Measurements from ENCODE around the gene SRP19. TPM values are rescaled to one million over a fixed set of nuclear protein-coding genes. Genes with fewer than 3 reads are reported as not detected.

The SRP19 gene
- total and polyA plus RNA-seq, 2 experiments from 2014 or later = 66.6 to 158 TPM

- Histone ChIP-seq H3K9me3 (ENCODE audit: low read depth) (no peaks in the 10 kb centered on the region), H3K9ac (no peak overlapping the region), H3K27me3 (replicated peaks; ENCODE audit: insufficient read depth) (no peaks in the 10 kb centered on the region), H3K27ac (no peak overlapping the region), H3K36me3 (ENCODE audit: low read depth) (peaks cover 69% of the 10 kb centered on the region), H3K9me2 (ENCODE audit: insufficient read depth) (no peaks in the 10 kb centered on the region), H2AFZ (no peak overlapping the region), H3K4me2 (ENCODE audit: unreplicated experiment) (no peak overlapping the region), H4K20me1 (ENCODE audit: insufficient read depth) (no peaks in the 10 kb centered on the region), H3K4me1 (ENCODE audit: insufficient read depth) (peaks cover 17% of the 10 kb centered on the region), H3K4me3 (no peak overlapping the region), H3K79me2 (ENCODE audit: insufficient read depth) (peaks cover 87% of the 10 kb centered on the region), H3F3A (ENCODE audit: insufficient read depth) (0 out of 2 replicates have a peak, but pooled peaks cover 17% of the 10 kb centered on the region)
- DNase-seq = no peak
- WGBS, 2 experiments (ENCODE audit: low coverage in 1 of 2, low lambda C conversion rate in 2 of 2, missing lambda C conversion rate in 2 of 2) = 98 to 99% methylated on average over 5 of the region's 5 CpGs
- TF ChIP-seq EZH2phosphoT487 (IDR thresholded peaks at IDR 0.05; ENCODE audit: insufficient read depth, low read depth) (no peak), EZH2 (IDR thresholded peaks at IDR 0.05; ENCODE audit: insufficient read depth, poor library complexity, severe bottlenecking) (no peak)
- in situ Hi-C loops (cut with MboI) = no loop called here
Measured at GRCh38 chr5:112867411-112867810, 6.3 kb downstream of the SRP19 start.

GRCh38 chr5:112869948-112870347, 8.9 kb downstream of the SRP19 start:
- Histone ChIP-seq H3K4me3 (no peak overlapping the region), H3K27ac (no peak overlapping the region), H2AFZ (no peak overlapping the region), H3K36me3 (ENCODE audit: low read depth) (peaks cover 52% of the 10 kb centered on the region), H3K9ac (no peak overlapping the region), H4K20me1 (ENCODE audit: insufficient read depth) (no peaks in the 10 kb centered on the region), H3K9me3 (ENCODE audit: low read depth) (no peaks in the 10 kb centered on the region), H3K79me2 (ENCODE audit: insufficient read depth) (peaks cover 81% of the 10 kb centered on the region), H3K4me2 (ENCODE audit: unreplicated experiment) (no peak overlapping the region), H3K27me3 (replicated peaks; ENCODE audit: insufficient read depth) (no peaks in the 10 kb centered on the region), H3K4me1 (ENCODE audit: insufficient read depth) (no peaks in the 10 kb centered on the region), H3K9me2 (ENCODE audit: insufficient read depth) (no peaks in the 10 kb centered on the region), H3F3A (ENCODE audit: insufficient read depth) (peaks cover 18% of the 10 kb centered on the region; the same call in 1 of the 2 replicates)
- DNase-seq = no peak
- TF ChIP-seq EZH2phosphoT487 (IDR thresholded peaks at IDR 0.05; ENCODE audit: insufficient read depth, low read depth) (no peak), EZH2 (IDR thresholded peaks at IDR 0.05; ENCODE audit: insufficient read depth, poor library complexity, severe bottlenecking) (no peak)
- 98 to 100% methylated on average over 3 of the region's 3 CpGs for WGBS, 2 experiments (ENCODE audit: low coverage in 1 of 2, low lambda C conversion rate in 2 of 2, missing lambda C conversion rate in 2 of 2)
- in situ Hi-C loops (cut with MboI) = no loop called here

GRCh38 chr5:112870966-112871365, 9.9 kb downstream of the SRP19 start:
- Histone ChIP-seq H3K27ac (no peak overlapping the region), H3K27me3 (replicated peaks; ENCODE audit: insufficient read depth) (no peaks in the 10 kb centered on the region), H3K4me2 (ENCODE audit: unreplicated experiment) (no peak overlapping the region), H3K36me3 (ENCODE audit: low read depth) (peaks cover 52% of the 10 kb centered on the region), H3K4me1 (ENCODE audit: insufficient read depth) (no peaks in the 10 kb centered on the region), H3K79me2 (ENCODE audit: insufficient read depth) (peaks cover 79% of the 10 kb centered on the region), H4K20me1 (ENCODE audit: insufficient read depth) (no peaks in the 10 kb centered on the region), H2AFZ (no peak overlapping the region), H3K9me2 (ENCODE audit: insufficient read depth) (no peaks in the 10 kb centered on the region), H3K9ac (no peak overlapping the region), H3K9me3 (ENCODE audit: low read depth) (no peaks in the 10 kb centered on the region), H3F3A (ENCODE audit: insufficient read depth) (peaks cover 22% of the 10 kb centered on the region), H3K4me3 (no peak overlapping the region)
- in situ Hi-C loops (cut with MboI) = no loop called here
- WGBS, 2 experiments (ENCODE audit: low coverage in 1 of 2, low lambda C conversion rate in 2 of 2, missing lambda C conversion rate in 2 of 2) = 75 to 77% methylated on average over 3 of the region's 3 CpGs
- DNase-seq = no peak
- TF ChIP-seq EZH2phosphoT487 (IDR thresholded peaks at IDR 0.05; ENCODE audit: insufficient read depth, low read depth) = no peak
- no peak for TF ChIP-seq EZH2 (IDR thresholded peaks at IDR 0.05; ENCODE audit: insufficient read depth, poor library complexity, severe bottlenecking)

- H3K79me2 ChIP-seq (ENCODE audit: insufficient read depth) = peaks cover 72% of the 10 kb centered on the region
- no peaks in the 10 kb centered on the region for H3K9me2 ChIP-seq (ENCODE audit: insufficient read depth)
- H4K20me1 ChIP-seq (ENCODE audit: insufficient read depth) = no peaks in the 10 kb centered on the region
- H3K27me3 ChIP-seq (replicated peaks; ENCODE audit: insufficient read depth) = no peaks in the 10 kb centered on the region
- 59 to 64% methylated on average over 2 of the region's 2 CpGs for WGBS, 2 experiments (ENCODE audit: low coverage in 1 of 2, low lambda C conversion rate in 2 of 2, missing lambda C conversion rate in 2 of 2)
- no peaks in the 10 kb centered on the region for H3K4me1 ChIP-seq (ENCODE audit: insufficient read depth)
- H3K4me2 ChIP-seq (ENCODE audit: unreplicated experiment) = no peak overlapping the region
- peaks cover 28% of the 10 kb centered on the region for H3F3A ChIP-seq (ENCODE audit: insufficient read depth)
- H3K36me3 ChIP-seq (ENCODE audit: low read depth) = peaks cover 28% of the 10 kb centered on the region
- no peak overlapping the region for H3K9ac ChIP-seq
- H3K27ac ChIP-seq = no peak overlapping the region
- no peak overlapping the region for H3K4me3 ChIP-seq
- in situ Hi-C loops (cut with MboI) = no loop called here
- TF ChIP-seq EZH2phosphoT487 (IDR thresholded peaks at IDR 0.05; ENCODE audit: insufficient read depth, low read depth) = no peak
- TF ChIP-seq EZH2 (IDR thresholded peaks at IDR 0.05; ENCODE audit: insufficient read depth, poor library complexity, severe bottlenecking) = no peak
- no peak for DNase-seq
- H3K9me3 ChIP-seq (ENCODE audit: low read depth) = no peaks in the 10 kb centered on the region
- H2AFZ ChIP-seq = no peak overlapping the region
Measured at GRCh38 chr5:112876362-112876761, 15.3 kb downstream of the SRP19 start.

- Histone ChIP-seq H3K27ac (no peak overlapping the region), H2AFZ (no peak overlapping the region), H3K79me2 (ENCODE audit: insufficient read depth) (peaks cover 64% of the 10 kb centered on the region), H3K9ac (no peak overlapping the region), H3K9me3 (ENCODE audit: low read depth) (no peaks in the 10 kb centered on the region), H3K4me3 (no peak overlapping the region), H4K20me1 (ENCODE audit: insufficient read depth) (no peaks in the 10 kb centered on the region), H3K4me2 (ENCODE audit: unreplicated experiment) (no peak overlapping the region), H3F3A (ENCODE audit: insufficient read depth) (peaks cover 33% of the 10 kb centered on the region), H3K36me3 (ENCODE audit: low read depth) (peaks cover 27% of the 10 kb centered on the region), H3K27me3 (replicated peaks; ENCODE audit: insufficient read depth) (no peaks in the 10 kb centered on the region), H3K9me2 (ENCODE audit: insufficient read depth) (no peaks in the 10 kb centered on the region), H3K4me1 (ENCODE audit: insufficient read depth) (no peaks in the 10 kb centered on the region)
- WGBS, 2 experiments (ENCODE audit: low coverage in 1 of 2, low lambda C conversion rate in 2 of 2, missing lambda C conversion rate in 2 of 2) = 70 to 75% methylated on average over 4 of the region's 4 CpGs
- no peak for TF ChIP-seq EZH2 (IDR thresholded peaks at IDR 0.05; ENCODE audit: insufficient read depth, poor library complexity, severe bottlenecking)
- DNase-seq = no peak
- in situ Hi-C loops (cut with MboI) = no loop called here
Measured at GRCh38 chr5:112878101-112878500, 17.0 kb downstream of the SRP19 start.
